GM21447 (cell line): ENCODE measurements around the gene CPNE9.
"Not testable (repeated sequence)": the region's sequence is repeated elsewhere in the genome, so short reads cannot be mapped to it uniquely, and the experiment has no call there.

Experiments
- ATAC-seq: cut with Tn5 transposase; IDR thresholded peaks from one replicate; pipeline ENCODE4 v1.9.1; 2021; ENCODE audit not compliant: unreplicated experiment

Gene CPNE9

GRCh38 chr3:9745521-9745920, 41.9 kb downstream of the CPNE9 start:
- no peak for ATAC-seq

- ATAC-seq: no peak
Observed at GRCh38 chr3:9746330-9746729, 42.7 kb downstream of the CPNE9 start.

- ATAC-seq: no peak
Observed at GRCh38 chr3:9747267-9747666, 43.6 kb downstream of the CPNE9 start.

- ATAC-seq: no peak
Observed at GRCh38 chr3:9748031-9748430, 44.4 kb downstream of the CPNE9 start.

GRCh38 chr3:9749296-9749644, 45.6 kb downstream of the CPNE9 start:
- ATAC-seq: peak; percentile 3

GRCh38 chr3:9749645-9750555, 46.3 kb downstream of the CPNE9 start, which contains the start of gene OGG1:
OGG1 (plus strand) TSS chr3:9749952; CDS start chr3:9750287, 335 bp downstream.
- peak; percentile 83 for ATAC-seq

GRCh38 chr3:9750556-9751411, 47.2 kb downstream of the CPNE9 start:
- ATAC-seq: no peak

- no peak for ATAC-seq
Observed at GRCh38 chr3:9754678-9755077, 51.0 kb downstream of the CPNE9 start.

GRCh38 chr3:9757427-9757826, 53.8 kb downstream of the CPNE9 start:
- ATAC-seq: no peak

GRCh38 chr3:9760779-9761505, 57.3 kb downstream of the CPNE9 start:
- ATAC-seq: no peak

GRCh38 chr3:9761919-9762318, 58.3 kb downstream of the CPNE9 start:
- no peak for ATAC-seq

GRCh38 chr3:9762871-9763270, 59.2 kb downstream of the CPNE9 start:
- ATAC-seq: no peak

- no peak for ATAC-seq
Observed at GRCh38 chr3:9765865-9766264, 62.2 kb downstream of the CPNE9 start.

- no peak for ATAC-seq
Observed at GRCh38 chr3:9767418-9767817, 63.8 kb downstream of the CPNE9 start.

GRCh38 chr3:9768141-9768775, 64.6 kb downstream of the CPNE9 start:
- ATAC-seq: no peak

- ATAC-seq: no peak
Observed at GRCh38 chr3:9769012-9769411, 65.4 kb downstream of the CPNE9 start.

GRCh38 chr3:9769426-9770275, 66.0 kb downstream of the CPNE9 start, which contains the start of gene CAMK1:
CAMK1 (minus strand) TSS chr3:9769947; CDS start chr3:9767749, 2,198 bp downstream.
- ATAC-seq: no peak

GRCh38 chr3:9770276-9770812, 66.7 kb downstream of the CPNE9 start:
- ATAC-seq: no peak

- not testable (repeated sequence) for ATAC-seq
Observed at GRCh38 chr3:9771007-9771406, 67.4 kb downstream of the CPNE9 start.
